Hepatocyte (in vitro differentiated cells): ENCODE results near the gene SUB1.

ENCODE experiments used
- CTCF ChIP-seq: fragments of 200-600 bp; sonication (generic); IDR thresholded peaks from 2 replicates; pipeline ENCODE4 v1.5.1; 2016; ENCODE audit warnings: antibody characterized with exemption, mild to moderate bottlenecking; ENCODE audit not compliant: poor library complexity
- EZH2phosphoT487 ChIP-seq: fragments of 200-600 bp; sonication (generic); IDR thresholded peaks from one replicate; pipeline ENCODE4 v1.6.1; 2018; ENCODE audit warnings: antibody characterized with exemption, mild to moderate bottlenecking, low read depth, moderate library complexity; ENCODE audit not compliant: unreplicated experiment, severe bottlenecking

GRCh38 chr5:32615236-32615635, 29.9 kb downstream of the SUB1 start:
- TF ChIP-seq EZH2phosphoT487 (no peak), CTCF (no peak)
